ENCODE measurements around the gene SMPD2.

Gene SMPD2

DNA sequence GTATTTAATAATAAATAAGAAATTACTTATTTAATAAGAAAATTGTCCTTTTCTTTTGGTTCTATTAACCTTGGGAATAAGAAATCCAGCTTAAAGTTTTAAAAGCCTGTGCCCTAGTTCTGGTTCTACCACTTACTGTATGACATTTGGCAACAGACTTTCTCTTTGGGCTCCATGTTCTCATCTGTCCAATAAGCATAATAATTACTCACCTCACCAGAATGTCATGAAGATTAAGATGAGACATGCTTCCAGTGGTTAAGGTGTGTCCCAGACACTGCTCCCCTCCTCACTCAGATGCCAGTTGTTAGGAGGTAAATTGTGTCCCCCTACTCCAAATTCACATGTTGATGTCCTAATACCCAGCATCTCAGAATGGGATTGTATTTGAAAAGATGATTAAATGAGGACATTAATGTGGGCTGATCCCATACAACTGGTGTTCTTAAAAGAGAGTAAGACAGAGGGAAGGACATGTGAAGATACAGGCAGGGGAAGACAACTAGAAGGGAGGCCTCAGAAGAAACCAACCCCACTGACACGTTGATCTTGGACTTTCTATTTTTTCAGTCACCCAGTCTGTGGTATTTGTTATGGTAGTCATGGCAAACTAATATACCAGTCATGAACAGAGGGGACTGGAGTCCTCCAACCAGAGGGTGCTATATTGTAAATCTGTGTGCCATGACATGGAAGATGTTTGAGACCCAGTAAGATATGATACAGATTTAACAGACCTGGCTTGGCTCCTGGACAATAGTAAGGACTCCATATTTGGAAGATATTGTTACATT is 21.4 kb downstream of the SMPD2 start:
- DNase-seq, result no peak

DNA sequence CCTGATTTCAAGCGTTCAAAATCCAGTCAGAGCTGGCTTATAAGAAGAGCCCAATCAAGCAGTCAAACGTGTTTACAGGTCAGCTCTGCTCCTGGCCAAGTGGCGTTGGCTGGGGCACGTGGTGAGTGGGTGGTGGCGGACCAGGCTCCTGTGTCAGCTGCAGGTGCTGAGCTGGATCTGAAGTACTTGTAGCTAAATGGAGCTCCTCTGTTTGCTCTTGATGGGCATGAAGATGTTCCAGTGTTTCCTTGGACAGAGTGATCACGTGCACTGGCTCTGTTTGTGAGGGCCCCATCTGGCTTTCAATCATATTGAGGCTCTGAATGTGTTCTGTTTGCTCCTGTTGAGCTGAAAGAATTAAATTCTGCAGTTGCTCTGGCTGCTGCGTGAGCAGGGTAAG is 25.2 kb downstream of the SMPD2 start:
- DNase-seq, result no peak

DNA sequence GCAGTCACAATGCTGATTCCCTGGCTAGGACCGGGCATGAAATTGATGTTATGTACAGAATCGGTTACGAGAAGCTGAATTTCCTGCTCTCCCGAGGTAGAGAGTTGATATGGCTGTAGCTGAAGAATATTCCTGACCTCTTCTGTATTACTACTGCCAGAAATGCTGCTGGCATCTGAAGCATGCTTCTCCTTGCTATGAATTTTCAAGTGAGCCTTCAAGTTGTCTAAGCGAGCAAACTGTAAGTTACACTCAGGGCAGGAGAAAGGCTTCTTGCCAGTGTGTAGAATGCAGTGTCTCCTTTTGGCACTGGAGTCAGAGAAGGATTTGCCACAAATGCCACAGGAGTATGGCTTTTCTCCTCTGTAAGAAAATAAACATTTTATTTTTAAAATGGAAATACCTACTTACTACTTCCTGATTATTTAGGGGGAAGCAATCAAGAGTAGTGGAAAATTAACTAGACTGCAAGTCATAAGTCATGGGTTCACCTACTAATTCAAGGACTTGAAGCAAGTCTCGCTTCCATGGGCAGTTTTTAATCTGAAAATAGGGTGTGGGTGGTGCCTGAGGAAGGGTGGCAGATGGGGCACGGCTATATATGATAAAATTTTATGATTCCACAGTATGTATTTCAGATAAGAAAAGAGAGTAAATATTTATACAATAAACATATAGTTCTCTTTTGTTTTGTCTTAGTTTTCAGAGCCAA is 25.8 kb downstream of the SMPD2 start:
- DNase-seq, result no peak

DNA sequence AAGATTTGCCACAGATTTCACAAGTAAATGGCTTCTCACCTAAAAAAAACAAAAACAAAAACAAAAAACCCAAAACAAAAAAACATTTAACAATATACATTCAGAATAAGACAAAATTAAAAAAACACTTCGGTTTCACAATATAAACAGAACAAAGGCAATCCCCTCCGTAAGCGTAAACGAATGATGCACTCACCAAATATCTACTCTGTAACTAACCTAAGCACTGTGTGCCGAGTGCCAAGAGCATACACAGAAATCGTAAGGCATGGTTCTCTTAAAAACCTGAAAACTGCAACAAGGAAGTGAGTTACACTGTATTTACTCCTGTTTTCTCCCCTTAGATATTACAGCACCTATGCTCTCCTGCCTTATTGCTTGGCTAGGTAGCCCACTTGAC is 27.2 kb downstream of the SMPD2 start:
- DNase-seq, result no peak

DNA sequence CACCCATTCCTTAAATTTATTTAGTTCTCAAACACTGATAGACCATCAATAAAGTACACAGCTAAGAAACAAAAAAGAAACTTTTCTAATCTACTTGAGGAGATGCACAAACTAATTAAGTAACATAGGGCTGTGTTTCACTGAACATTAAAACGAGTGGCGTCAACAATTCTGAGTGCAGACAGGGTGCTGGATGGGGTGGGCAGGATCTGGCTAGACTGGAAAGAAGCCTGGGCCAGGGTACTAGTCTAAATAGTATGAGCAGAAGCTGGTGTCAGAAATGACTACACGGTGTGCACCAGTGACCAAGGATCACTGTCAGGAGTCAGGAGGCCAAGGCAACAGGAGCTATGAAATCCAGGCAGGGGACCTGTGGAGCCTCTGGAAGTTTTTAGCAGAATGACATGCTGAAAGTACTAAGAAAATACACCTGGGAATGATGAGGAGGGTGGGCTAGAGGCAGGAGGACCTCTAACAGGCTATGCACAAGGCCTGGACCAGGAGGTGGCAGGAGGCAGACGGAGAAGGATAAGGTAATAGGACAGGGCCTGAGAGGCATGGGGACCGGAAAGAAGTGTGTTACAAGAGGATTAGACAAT is 29.2 kb downstream of the SMPD2 start:
- no peak for DNase-seq

DNA sequence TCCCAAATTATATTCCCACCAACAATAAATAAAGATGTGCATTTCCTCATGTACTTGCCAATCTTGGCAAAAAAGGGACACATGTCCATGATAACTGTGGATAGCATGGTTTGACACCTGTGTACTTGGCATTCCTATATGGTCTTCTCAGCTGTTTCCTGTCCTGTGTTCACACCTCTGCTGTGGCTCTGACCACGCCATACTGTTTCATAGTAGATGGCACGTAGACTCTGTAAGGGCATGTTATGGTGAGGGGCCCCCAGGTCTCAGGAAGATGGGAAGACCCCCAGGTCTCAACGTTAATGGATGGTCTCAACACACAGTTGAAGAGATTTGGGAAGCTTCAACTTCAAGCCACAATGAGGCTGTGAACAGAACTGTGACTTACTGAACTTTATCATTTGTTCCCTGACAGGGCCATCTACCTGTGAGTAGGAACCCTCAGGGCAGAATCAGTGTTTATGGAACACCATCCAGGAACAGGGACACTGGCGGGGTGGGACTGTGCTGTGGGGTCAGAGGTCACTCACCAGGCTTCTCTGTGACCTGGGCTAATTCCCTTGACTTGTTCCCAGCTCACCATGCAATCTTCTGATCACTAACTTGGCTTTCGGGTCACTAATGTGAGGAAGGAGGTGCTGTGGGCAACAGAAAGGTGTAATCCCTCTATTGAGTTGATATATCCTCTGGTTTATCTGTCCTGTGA is 30.7 kb downstream of the SMPD2 start:
- no peak for DNase-seq

DNA sequence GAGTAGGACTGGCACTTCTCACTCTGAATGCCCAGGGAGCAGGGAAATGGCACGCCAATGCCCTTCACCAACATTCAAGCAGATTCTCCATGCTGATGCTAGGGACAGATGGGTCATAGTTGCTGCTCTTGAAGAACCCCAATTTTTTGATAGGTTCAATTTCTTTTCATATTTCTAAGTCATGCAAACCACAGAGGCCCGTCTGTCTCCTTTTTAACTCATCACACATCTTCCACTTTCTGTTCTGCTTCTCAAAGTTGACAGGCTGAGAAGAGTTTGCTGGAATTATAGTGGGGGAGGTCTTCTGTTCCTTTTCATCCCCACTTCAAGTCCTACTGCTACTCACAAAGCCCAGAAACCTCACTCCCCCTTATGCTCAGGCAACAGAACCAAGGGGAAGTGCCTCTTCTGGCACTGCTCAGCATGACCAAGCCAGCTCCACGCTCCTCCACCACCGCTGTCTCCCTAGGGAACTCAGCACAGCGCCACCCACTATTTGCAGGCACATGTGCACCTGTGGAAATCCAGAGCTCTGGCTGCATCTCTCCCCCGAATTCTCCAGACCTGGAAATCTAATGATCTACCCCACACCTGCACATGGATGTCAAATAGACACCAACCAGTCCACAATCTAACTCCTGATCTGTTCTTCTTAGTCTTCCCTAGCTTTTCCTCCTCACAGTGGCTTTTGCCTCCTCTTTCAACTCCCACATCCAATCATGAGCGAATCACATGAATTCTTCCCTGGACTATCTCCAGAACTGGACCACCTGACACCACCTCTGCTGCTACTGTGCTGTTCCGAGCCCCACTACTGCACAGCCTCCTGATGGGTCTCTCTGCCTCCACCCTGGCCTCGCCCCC is 31.8 kb downstream of the SMPD2 start:
- no peak for DNase-seq

DNA sequence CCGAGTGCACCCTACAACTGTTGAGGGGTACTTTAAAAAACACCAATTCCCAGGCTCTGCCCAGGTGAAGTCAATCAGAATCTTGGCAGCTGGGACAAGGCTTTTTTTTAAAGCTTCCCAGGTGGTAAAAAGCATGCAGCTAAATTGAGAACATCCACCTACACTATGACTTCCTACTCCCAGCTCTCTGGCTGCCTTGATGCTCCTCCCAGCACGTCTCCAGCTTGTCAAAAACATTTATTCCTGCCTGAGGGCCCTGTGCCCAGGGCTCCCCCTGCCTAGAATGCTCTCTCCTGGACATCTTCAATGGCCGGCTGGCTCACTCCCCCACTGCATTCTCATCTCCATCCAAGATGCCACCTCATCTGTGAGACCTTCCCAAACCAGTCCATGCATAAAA is 32.6 kb downstream of the SMPD2 start:
- no peak for DNase-seq

DNA sequence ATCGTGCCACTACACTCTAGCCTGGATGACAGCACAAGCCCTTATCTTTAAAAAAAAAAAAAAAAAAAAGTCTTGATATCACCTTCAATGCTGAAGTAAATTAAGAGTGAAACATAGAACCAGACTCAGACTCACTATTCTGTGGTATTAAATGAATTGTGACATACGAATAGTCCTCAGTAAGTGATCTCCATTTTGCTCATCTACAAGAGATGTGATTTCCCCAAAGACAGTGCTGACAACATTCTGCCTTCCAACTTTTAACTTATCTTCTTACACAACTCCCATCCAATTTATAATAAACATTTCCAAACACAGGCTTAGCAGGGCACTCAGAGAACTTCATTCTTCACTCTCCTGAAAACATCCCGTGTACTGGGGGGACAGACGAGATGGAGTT is 34.5 kb downstream of the SMPD2 start:
- DNase-seq, result no peak

DNA sequence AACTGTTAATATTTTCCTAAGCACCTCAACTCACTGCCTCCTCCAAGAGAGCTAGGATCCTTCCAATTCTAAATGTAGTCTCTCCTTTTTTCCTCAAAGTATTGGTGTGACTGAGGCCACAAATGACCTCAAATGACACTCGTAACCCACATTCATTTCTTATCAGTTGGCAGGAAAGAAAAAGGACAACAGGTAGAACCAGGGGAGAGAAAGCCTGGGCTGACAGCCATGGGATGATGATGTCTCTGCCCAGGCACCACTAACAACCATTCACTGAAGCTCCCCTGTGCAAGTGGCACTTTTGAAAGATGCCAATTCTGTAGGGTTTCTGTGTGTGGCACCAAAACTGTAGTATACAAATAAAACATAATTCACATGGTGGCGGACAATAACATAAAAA is 35.1 kb downstream of the SMPD2 start:
- no peak for DNase-seq

DNA sequence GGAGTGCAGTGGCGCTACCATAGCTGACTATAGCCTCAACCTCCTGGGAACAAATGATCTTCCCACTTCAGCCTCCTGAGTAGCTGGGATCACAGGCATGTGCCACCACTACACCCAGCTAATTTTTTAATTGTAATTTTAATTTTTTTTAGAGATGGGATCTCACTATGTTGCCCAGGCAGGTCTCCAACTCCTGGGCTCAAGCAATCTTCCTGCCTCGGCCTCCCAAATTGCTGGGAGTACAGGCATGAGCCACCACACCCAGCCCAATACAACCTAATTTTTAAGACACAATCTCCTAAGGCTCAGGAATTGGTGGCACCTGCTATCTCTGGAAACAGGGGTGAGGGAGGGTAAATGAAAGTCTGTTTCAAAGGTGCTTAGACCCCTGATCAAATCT is 36.7 kb downstream of the SMPD2 start:
- DNase-seq, result no peak

DNA sequence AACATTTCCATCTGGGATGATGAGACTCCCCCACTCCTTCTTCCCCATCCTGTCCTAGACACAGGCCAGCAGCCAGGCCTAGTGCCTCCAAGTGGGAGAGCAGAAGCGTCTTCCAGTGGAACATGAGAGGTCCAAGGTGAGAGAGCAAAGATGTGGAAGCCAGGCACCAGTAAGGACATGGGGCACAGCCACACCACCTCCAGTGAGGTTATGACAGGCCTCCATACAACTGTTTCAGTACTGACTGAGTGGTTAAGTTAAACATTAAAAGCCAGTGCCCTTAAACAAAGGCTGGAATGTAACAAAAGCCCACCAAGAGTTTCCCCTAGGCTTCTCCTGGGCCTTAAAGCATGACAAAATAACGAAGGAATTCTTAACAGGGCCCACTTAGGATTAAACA is 37.2 kb downstream of the SMPD2 start:
- DNase-seq, result no peak

DNA sequence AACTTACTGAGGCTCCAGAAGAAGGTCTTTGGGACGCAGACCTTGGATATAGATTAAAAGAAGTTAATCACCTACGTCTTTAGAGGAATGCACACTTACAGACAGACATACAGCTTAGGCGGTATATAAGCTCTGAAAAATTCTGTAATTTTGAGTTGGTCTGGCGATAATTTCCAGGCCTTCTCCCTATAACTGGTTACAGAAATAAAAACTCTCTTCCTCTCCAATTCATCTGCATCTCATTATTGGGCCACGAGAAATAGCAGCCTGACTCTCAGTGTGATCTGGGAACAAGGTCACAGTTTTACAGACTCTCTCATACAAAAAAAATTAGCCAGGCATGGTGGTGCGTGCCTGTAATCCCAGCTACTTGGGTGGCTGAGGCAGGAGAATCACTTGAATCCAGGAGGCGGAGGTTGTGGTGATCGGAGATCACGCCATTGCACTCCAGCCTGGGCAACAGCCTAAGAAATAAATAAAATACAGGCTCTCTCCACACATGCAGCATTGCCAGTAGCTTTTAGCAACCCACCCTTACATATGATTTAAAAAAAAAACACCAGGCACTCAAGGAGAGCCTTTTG is 37.8 kb downstream of the SMPD2 start:
- no peak for DNase-seq

DNA sequence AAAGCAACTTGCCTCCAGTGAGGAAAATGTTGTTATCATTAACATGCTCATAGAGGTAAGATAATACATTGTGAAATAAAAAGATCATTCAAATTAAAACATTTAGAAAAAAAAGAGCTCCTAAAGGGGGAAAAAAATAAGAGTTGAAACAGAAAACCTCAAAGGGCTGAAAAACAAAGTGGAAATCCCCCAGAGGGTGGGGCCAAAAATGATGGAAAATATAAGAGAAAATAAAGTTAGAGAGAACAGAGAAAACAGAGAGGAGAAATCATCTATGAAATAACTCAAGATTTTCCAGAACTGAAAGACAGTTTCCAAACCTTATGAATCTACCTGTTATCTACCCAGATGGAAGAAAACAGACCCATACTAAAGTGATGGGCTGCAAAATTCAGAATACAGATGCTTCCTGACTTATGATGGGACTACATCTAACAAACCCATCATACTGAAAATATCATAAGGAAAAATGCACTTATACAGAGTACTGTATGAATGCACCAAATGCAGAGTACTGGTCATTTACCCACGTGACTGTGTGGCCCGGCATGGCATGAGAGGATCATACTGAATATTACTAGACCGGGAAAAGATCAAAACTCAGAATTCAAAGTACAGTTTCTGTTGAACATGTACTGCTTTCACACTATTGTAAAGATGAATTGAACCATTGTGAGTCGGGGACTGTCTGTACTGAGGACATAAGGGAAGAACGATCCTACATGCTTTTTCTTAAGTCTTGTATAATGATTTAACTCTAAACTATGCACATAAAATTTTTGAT is 38.5 kb downstream of the SMPD2 start:
- no peak for DNase-seq

DNA sequence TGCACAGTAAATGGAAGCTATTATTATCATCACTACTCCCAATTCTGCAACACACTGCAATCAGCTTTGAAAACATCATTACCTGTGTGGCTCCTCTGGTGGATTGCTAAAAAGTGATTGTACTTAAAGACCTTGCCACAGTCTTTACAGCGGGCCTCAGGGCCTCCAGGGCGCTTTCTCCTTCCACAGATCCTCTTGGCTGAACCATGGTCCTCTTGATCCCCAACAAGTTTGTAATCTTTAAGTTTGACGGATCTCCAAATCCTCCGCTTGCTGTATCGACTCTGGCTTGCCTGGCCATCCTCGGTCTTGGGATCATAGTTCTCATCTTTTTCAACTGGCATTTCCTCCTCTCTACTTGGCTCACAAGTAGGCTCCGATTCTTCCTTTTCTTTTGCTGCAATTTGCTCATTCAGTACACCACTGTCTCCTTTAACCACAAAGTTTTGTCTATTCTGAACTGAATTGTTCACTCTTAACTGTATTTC is 40.5 kb downstream of the SMPD2 start:
- DNase-seq, result no peak

DNA sequence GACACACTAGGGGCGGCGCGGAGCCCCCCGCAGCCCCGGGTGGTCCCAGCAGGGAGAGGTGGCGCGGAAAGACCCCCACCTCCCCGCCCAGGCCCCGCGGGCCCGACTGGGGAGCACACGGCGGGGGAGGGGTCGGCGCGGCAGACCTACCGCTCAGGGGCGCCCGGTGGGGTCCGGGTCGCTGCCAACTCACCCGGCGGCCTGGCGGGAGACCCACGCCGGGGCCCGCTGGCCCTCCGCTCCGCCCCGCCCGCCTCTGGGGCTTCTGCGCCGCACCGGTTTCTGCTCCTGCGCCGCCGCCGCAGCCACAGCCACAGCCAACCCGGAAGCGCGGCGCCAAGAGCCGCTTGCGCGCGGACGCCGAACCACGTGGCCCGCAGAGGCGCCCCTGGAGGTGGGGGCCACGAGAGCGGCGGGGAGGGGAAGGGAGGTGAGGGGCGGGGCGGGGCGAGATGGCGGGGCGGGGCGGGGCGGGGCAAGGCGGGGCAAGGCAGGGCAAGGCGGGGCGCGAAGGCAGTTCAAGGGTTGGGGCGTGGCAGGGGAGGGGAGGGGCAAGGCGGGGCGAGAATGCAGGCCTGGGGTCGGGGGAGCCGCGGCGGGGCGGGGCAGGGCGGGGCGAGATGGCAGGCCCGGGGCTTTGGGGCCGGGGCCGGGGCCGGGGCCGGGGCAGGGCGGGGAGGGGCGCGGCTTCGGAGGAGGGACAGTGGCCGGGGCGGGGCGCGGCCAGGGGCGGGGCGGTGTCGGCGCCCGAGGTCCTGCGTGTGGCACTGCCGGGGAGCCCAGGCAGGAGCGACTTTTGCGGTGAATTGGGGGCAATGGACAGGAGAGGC is 42.6 kb downstream of the SMPD2 start, which contains the start of gene ZBTB24:
Gene ZBTB24 (minus strand): TSS at position 315 of the 830 bp plus-strand sequence. CDS start 1,193 bp downstream, outside the sequence.
- peak; percentile 88 for DNase-seq

DNA sequence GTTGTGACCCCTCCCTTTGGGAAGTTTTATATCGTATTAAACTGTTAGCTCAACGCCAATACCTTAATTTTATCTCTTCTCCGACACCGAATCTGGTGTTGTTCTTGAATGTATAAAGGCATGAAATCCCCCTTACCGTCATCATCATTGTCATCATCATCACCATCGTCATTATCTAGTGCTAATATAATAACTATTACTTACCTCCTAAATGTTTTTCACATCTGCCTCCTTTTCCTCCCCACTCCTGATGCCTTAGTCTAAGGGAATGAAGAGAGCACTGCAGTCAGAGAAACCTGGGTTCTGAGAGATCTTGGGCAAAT is 43.2 kb downstream of the SMPD2 start:
- no peak for DNase-seq

DNA sequence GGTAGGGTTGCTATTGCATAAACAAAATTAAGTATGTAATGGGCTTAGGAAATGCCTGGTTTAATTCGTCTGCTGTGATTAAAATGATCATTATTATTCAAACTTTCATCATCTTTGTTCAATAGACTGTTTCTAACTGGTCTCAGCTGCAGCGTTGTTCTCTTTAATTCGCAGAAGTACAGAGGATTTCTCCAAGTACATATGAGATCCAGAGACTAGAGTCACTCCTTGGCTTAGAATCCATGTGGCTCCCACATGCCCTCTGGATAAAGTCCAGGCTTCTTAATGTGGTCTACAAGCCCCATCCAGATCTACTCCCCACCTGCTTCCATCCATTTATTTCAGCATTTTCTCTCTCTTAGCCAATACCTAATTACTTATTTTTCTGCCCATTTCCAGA is 43.6 kb downstream of the SMPD2 start:
- DNase-seq, result no peak

DNA sequence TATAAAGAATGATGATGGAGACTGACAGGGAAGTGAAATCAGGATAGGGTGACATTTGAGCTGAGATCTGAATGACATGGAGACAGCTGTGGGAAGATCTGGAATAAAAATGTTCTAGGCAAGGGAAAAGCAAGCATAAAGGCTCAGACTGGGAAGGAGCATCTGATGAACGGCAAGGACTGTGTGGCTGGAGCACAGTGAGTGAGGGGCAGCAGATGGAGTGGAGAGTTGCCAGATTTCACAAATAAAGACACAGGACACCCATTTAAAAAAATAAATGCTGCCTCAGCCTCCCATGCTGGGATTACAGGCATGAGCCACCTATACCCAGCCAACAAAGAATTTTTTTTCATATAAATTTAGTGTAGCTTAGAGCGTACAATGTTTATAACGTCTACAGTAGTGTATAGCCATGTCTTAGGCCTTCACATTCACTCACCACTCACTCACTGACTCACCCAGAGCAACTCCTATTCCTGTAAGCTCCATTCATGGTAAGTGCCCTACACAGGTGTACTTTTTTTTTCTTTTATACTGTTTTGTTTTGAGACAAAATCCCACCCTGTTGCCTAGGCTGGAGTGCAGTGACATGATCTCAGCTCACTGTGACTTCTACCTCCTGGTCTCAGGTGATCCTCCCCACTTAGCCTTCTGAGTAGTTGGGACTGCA is 44.9 kb downstream of the SMPD2 start:
- no peak for DNase-seq

DNA sequence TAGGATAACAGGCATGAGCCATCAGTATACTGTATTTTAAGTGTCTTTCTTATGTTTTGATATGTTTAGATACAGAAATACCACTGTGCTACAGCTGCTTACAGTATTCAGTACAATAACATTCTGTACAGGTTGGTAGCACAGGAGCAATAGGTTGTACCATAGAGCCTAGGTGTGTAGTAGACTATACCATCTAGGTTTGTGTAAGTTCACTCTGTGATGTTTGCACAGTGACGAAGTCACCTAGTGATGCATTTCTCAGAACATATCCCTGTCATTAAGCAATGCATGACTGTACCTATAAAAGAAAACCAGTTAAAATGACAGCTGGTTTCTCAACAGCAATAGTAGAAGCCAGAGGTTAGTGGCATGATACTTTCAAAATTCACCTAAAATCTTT is 45.5 kb downstream of the SMPD2 start:
- DNase-seq, result no peak
